Measurements from ENCODE around the gene RABGGTA. TPM values are rescaled to one million over a fixed set of nuclear protein-coding genes. Genes with fewer than 3 reads are reported as not detected.

RABGGTA gene
- total RNA-seq = 10 to 100 TPM; 39.5 to 40.6 TPM

DNA sequence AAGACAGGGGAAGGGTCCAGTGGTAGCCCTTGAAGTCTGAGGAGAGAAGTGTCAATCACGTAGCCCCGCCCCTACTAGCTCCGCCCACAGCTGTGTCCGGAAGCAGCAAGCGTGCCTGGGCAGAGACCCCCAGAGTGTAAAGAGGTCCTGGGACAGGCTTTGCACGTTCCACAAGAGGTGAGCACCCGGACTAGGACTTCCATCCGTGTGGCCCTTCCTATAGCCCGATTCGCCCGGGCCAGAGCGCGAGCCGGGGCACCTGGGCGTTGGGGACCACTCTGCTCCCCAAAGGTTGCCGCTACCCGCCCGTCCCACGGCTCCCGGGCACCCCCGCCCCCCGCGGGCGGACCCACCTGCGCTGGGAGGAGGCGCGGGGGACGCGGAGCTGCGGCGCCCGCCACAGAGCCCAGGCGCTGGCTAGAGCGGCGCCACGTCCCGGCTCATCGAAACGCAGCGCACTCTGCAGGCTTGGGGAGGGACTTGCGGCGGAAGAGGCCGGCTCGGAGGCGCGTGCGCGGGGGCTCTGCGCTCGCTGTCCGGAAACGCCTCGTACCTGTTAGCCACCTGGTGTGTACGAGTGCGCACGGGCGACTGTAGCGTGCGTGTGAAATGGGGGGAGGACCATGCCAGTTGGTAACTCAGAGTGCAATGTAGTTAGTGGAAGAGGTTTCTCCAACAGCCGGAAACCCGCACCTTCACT lies at the start of gene RABGGTA:
TSS of gene RABGGTA (minus strand) at position 464 of the 700 bp plus-strand sequence. CDS start 482 bp downstream, outside the sequence.
- peak within 1 kb of the TSS; percentile 84 for H3K4me3 Mint-ChIP-seq
- intact Hi-C loops (cut with micrococcal nuclease) = loop anchor here (1.0 to 10.0 kb wide), 7 partner anchors 28 to 216 kb away; partner anchors contain the start of genes CARMIL3, DHRS1, GMPR2 and LTB4R
- DNase-seq = peak; percentile 93
- H3K9me3 Mint-ChIP-seq = no peaks in the 10 kb centered on the region
- POLR2A ChIA-PET = interaction anchor here (0.5 to 2.9 kb wide), 16 partner anchors 8 to 159 kb away, joined by 3 to 19 read pairs (median 4); partner anchors contain the start of genes CBLN3, CHMP4A, CIDEB and DHRS1
- peaks cover 9% of the 10 kb centered on the region for H3K36me3 Mint-ChIP-seq
- no peaks in the 10 kb centered on the region for H3K27me3 Mint-ChIP-seq
- CTCF ChIA-PET = interaction anchor here (0.6 to 4.8 kb wide), 20 partner anchors 9 to 1093 kb away, joined by 3 to 45 read pairs (median 8); partner anchors contain the start of genes CIDEB, DHRS1, IRF9 and LTB4R
- peaks cover 42% of the 10 kb centered on the region for H3K4me1 Mint-ChIP-seq (ENCODE audit: low read depth)
- peak within 1 kb of the TSS; percentile 94 for H3K27ac Mint-ChIP-seq

DNA sequence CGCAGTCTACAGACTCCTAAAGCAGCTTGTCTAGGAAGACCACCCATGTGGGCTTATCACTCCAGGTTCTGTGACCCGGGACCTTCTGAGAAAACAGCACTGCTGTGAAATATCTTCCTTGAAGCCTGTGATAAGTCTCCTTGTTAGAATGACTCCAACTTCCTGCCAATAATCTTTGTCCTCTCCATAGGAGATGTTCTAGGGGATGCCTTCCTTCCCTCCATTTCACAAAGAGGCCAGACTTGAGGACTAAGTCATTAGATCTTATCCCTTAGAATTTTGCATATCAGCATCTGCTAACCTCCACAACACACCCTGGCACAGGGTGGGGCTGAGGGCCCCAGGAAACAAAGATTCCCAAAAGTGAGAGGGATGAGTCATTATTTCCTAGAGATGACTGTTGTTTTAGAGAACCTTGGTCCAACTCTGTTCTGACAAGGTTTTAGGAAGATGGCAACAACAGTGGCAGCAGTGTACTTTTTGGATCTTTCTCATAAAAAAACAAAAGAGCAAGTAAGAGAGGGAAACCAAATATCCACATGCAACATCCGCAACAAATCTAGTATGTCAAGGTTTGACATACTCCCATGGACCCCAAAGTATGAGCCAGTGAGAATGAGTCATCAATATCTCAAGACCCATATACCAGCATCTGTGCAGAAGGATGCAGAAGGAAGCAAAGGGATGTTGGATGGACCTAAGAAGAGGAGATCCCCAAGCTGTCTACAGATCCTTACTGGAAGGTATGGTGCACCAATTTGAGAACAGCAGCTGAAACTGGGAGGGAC lies 45.9 kb upstream of the RABGGTA start:
- Mint-ChIP-seq H3K4me3 (no peak overlapping the region), H3K9me3 (no peaks in the 10 kb centered on the region), H3K4me1 (ENCODE audit: low read depth) (peaks cover 45% of the 10 kb centered on the region), H3K27me3 (no peaks in the 10 kb centered on the region), H3K27ac (peak overlapping the region; percentile 55), H3K36me3 (peaks cover 10% of the 10 kb centered on the region)
- no peak for DNase-seq
- intact Hi-C loops (cut with micrococcal nuclease) = no loop called here
- ChIA-PET CTCF (interaction anchor here (7.2 to 25.4 kb wide), 3 partner anchors 7 to 116 kb away, joined by 31 to 968 read pairs (median 235); partner anchors contain the start of genes CBLN3, CIDEB, KHNYN and LTB4R), POLR2A (interaction anchor here (1.4 kb wide), 1 partner anchor 15 kb away, joined by 3 read pairs; no protein-coding TSS in a partner anchor)

DNA sequence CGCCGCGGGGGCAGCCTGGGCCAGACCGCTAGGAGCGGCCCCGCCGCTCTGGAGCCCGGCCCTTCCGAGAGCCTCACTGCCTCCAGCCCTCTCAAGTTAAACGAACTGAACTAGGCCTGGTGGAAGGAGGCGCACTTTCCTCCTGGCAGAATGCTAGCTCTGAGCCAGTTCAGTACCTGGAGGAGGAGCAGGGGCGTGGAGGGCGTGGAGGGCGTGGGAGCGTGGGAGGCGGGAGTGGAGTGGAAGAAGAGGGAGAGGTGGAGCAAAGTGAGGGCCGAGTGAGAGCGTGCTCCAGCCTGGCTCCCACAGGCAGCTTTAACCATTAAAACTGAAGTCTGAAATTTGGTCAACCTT lies 45.2 kb upstream of the RABGGTA start:
- no peak overlapping the region for H3K27ac Mint-ChIP-seq
- H3K36me3 Mint-ChIP-seq = peaks cover 10% of the 10 kb centered on the region
- ChIA-PET CTCF (interaction anchor here (1.1 to 25.4 kb wide), 3 partner anchors 7 to 117 kb away, joined by 4 to 968 read pairs (median 235); partner anchors contain the start of genes CBLN3, CIDEB, KHNYN and LTB4R), POLR2A (no interaction called here)
- no peak for DNase-seq
- H3K4me3 Mint-ChIP-seq = no peak overlapping the region
- H3K27me3 Mint-ChIP-seq = no peaks in the 10 kb centered on the region
- H3K4me1 Mint-ChIP-seq (ENCODE audit: low read depth) = peaks cover 52% of the 10 kb centered on the region
- intact Hi-C loops (cut with micrococcal nuclease) = no loop called here
- no peaks in the 10 kb centered on the region for H3K9me3 Mint-ChIP-seq

GRCh38 chr14:24315807-24316596 lies 44.6 kb upstream of the RABGGTA start:
- H3K27me3 Mint-ChIP-seq = no peaks in the 10 kb centered on the region
- intact Hi-C loops (cut with micrococcal nuclease) = no loop called here
- DNase-seq = no peak
- H3K4me1 Mint-ChIP-seq (ENCODE audit: low read depth) = peaks cover 52% of the 10 kb centered on the region
- H3K9me3 Mint-ChIP-seq = no peaks in the 10 kb centered on the region
- ChIA-PET CTCF (interaction anchor here (1.1 to 19.5 kb wide), 2 partner anchors 6 to 18 kb away, joined by 4 to 235 read pairs; partner anchors contain the start of genes CIDEB, LTB4R and LTB4R2), POLR2A (no interaction called here)
- H3K4me3 Mint-ChIP-seq = no peak overlapping the region
- H3K27ac Mint-ChIP-seq = no peak overlapping the region
- H3K36me3 Mint-ChIP-seq = peaks cover 10% of the 10 kb centered on the region

DNA sequence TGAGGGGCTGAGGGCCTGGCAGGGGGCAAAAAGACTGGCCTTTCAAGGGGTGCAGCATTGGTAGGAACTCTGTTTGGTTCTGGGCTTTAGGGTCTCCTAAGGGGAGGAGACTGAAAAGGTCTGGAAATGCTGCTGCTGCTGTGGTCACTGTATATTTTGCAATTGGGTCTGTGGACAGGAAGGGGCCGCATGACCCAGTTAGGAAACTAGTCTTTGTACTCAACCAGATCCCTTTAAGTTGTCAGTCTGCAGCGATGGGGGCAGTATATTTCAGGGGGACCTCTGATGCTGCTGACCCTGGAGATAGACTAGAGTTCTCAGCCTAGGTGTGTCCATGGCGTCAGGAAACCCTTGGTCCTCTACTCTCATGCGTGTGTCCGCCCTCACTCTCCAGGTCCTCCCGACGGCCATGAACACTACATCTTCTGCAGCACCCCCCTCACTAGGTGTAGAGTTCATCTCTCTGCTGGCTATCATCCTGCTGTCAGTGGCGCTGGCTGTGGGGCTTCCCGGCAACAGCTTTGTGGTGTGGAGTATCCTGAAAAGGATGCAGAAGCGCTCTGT lies 43.9 kb upstream of the RABGGTA start:
- POLR2A ChIA-PET = no interaction called here
- CTCF ChIA-PET = interaction anchor here (1.1 to 19.5 kb wide), 2 partner anchors 5 to 19 kb away, joined by 4 to 235 read pairs; partner anchors contain the start of genes CIDEB, LTB4R and LTB4R2
- Mint-ChIP-seq H3K4me3 (no peak overlapping the region), H3K27ac (no peak overlapping the region), H3K27me3 (no peaks in the 10 kb centered on the region), H3K4me1 (ENCODE audit: low read depth) (peaks cover 54% of the 10 kb centered on the region), H3K9me3 (no peaks in the 10 kb centered on the region), H3K36me3 (peaks cover 10% of the 10 kb centered on the region)
- DNase-seq = no peak
- intact Hi-C loops (cut with micrococcal nuclease) = no loop called here

GRCh38 chr14:24314377-24315193 lies 43.2 kb upstream of the RABGGTA start:
- H3K4me1 Mint-ChIP-seq (ENCODE audit: low read depth) = peaks cover 60% of the 10 kb centered on the region
- CTCF ChIA-PET = interaction anchor here (1.3 to 9.9 kb wide), 3 partner anchors 11 to 69 kb away, joined by 4 to 235 read pairs (median 197); partner anchors contain the start of genes ADCY4 and TINF2
- no peak for DNase-seq
- H3K9me3 Mint-ChIP-seq = no peaks in the 10 kb centered on the region
- POLR2A ChIA-PET = interaction anchor here (0.8 kb wide), 1 partner anchor 122 kb away, joined by 3 read pairs; no protein-coding TSS in a partner anchor
- no peaks in the 10 kb centered on the region for H3K27me3 Mint-ChIP-seq
- no peak overlapping the region for H3K4me3 Mint-ChIP-seq
- intact Hi-C loops (cut with micrococcal nuclease) = loop anchor here (5.0 kb wide), 2 partner anchors 118 to 262 kb away; partner anchors contain the start of gene CARMIL3
- H3K36me3 Mint-ChIP-seq = peaks cover 10% of the 10 kb centered on the region
- peak overlapping the region; percentile 44 for H3K27ac Mint-ChIP-seq

DNA sequence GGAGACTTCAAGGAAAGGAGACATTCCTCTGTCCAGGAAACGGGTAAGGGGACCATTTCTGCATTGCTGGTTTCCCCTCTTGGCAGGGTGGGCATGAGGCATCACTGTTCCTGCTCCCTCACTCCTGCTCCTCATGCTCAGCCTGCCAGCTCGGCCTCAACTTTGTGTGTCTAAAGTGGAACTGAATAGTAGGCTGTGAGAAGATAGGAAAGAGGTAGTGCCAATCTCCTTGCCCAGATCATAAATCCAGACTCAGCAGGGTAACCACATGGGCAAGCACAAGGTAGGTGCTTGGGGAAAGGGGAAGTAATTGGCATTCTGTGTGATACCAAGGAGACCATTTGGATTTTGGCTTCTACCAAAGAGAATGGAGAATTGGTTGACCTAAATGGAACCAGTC lies 42.5 kb upstream of the RABGGTA start:
- intact Hi-C loops (cut with micrococcal nuclease) = loop anchor here (5.0 kb wide), 2 partner anchors 118 to 262 kb away; partner anchors contain the start of gene CARMIL3
- peak overlapping the region; percentile 11 for H3K27ac Mint-ChIP-seq
- H3K9me3 Mint-ChIP-seq = no peaks in the 10 kb centered on the region
- H3K36me3 Mint-ChIP-seq = peaks cover 10% of the 10 kb centered on the region
- H3K4me3 Mint-ChIP-seq = no peak overlapping the region
- DNase-seq = no peak
- peaks cover 67% of the 10 kb centered on the region for H3K4me1 Mint-ChIP-seq (ENCODE audit: low read depth)
- CTCF ChIA-PET = interaction anchor here (1.3 to 9.9 kb wide), 4 partner anchors 11 to 120 kb away, joined by 4 to 235 read pairs (median 166); partner anchors contain the start of genes ADCY4, CBLN3, KHNYN and TINF2
- H3K27me3 Mint-ChIP-seq = no peaks in the 10 kb centered on the region
- POLR2A ChIA-PET = interaction anchor here (0.8 kb wide), 1 partner anchor 123 kb away, joined by 3 read pairs; no protein-coding TSS in a partner anchor

DNA sequence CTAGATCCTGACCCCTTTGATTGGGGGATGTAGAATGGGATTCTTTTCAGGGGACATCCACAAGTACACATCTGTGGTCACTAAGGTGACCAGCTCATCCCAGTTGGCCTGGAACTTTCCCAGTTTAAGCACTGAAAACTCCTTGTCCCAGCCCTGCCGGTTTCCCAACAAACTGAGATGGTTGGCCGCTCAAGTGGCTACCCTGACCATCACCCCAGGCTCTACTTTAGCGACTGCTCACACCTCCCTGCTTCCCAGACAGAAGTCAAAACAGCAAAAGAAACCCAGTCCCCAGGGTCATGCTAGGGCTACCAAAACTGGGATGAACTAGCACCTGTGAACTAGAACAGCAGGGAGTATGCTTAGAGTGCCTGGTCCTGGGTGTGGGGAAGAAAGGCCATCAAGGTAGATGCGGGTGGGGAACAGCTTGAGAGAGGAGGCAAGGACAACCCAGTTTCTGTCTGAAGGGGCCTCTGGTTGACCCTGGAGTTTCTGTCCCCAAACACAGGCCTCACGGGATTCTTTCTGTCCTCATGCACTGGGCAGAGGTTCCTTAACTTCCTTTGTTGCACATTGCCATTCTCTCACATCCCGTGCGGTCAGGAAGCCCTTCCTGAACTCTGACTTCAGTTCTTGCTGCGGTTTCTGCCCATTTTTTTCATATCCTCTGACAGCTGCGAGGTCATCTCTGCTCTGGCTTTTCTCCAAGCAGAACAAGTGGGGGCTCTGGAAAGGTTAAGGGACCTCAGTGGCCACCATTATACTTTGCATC lies 41.5 kb upstream of the RABGGTA start:
- intact Hi-C loops (cut with micrococcal nuclease) = loop anchor here (5.0 kb wide), 2 partner anchors 119 to 261 kb away; partner anchors contain the start of gene CARMIL3
- Mint-ChIP-seq H3K27me3 (no peaks in the 10 kb centered on the region), H3K4me1 (ENCODE audit: low read depth) (peaks cover 73% of the 10 kb centered on the region), H3K4me3 (peak overlapping the region; percentile 79), H3K9me3 (no peaks in the 10 kb centered on the region), H3K27ac (peak overlapping the region; percentile 84), H3K36me3 (peaks cover 13% of the 10 kb centered on the region)
- CTCF ChIA-PET = interaction anchor here (0.6 to 9.9 kb wide), 10 partner anchors 10 to 121 kb away, joined by 3 to 235 read pairs (median 6); partner anchors contain the start of genes ADCY4, CBLN3, DHRS1 and KHNYN
- DNase-seq = peak; percentile 68
- POLR2A ChIA-PET = interaction anchor here (1.0 to 1.2 kb wide), 2 partner anchors 13 to 16 kb away, joined by 4 read pairs; partner anchors contain the start of genes DHRS1 and NOP9

DNA sequence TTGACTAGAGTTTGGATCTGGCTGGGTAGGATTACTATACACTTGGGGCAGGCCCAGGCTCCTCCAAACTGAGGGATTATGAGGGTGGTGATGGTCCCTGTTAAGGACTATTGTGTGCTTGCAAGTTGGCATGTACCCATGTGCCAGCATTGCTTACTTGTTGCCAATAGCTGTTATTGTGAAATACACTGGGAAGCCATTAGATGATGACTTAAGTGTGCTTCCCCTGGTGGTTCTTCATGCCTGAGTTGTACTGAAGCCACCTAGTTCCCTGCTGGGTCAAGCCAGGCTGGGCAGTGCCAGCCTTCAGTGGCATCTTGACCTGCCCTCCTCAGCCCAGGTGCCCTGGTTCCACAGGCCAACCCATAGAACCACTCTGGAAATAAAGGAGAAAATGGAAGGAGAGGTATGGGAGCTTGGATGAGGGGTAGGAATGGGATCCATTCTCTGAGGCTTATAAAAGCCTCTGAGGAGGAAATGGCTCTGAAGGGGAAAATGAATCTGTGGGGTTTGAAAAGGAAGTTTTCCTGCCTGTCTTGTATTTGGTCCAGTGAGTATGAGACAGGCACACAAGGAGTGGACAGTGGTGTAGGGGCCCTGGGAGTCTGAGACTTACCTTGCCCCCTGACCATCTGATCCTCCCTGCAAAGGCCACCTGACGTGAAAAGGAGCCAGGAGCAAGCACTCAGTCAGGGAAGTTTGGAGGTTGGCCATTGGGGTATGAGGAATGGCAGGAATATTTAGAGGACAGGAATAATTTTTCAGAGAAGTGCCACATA lies 40.6 kb upstream of the RABGGTA start:
- Mint-ChIP-seq H3K36me3 (peaks cover 18% of the 10 kb centered on the region), H3K4me3 (peak overlapping the region; percentile 79), H3K27ac (peak overlapping the region; percentile 84), H3K4me1 (ENCODE audit: low read depth) (peaks cover 72% of the 10 kb centered on the region), H3K27me3 (no peaks in the 10 kb centered on the region), H3K9me3 (no peaks in the 10 kb centered on the region)
- POLR2A ChIA-PET = interaction anchor here (1.0 to 1.3 kb wide), 6 partner anchors 12 to 124 kb away, joined by 3 to 6 read pairs (median 4); partner anchors contain the start of genes CBLN3, DHRS1, KHNYN and NOP9
- intact Hi-C loops (cut with micrococcal nuclease) = loop anchor here (1.0 to 5.0 kb wide), 4 partner anchors 21 to 260 kb away; partner anchors contain the start of genes CARMIL3 and RABGGTA
- DNase-seq = no peak
- CTCF ChIA-PET = interaction anchor here (0.7 to 9.9 kb wide), 15 partner anchors 9 to 130 kb away, joined by 3 to 235 read pairs (median 6); partner anchors contain the start of genes ADCY4, CBLN3, CHMP4A and DHRS1

Data from activated CD4-positive, alpha-beta memory T cell treated with anti-CD3 and anti-CD28 coated beads for 36 hours (primary cell).